GM18909 (cell line): Measurements from ENCODE around the gene ITPR2.
"Not testable (repeated sequence)": the region's sequence is repeated elsewhere in the genome, so short reads cannot be mapped to it uniquely, and the experiment has no call there.

Experiments used
- ATAC-seq: cut with Tn5 transposase; IDR thresholded peaks from one replicate; pipeline ENCODE4 v1.9.1; 2021; ENCODE audit warnings: mild to moderate bottlenecking; ENCODE audit not compliant: unreplicated experiment, poor library complexity

ITPR2 gene

DNA sequence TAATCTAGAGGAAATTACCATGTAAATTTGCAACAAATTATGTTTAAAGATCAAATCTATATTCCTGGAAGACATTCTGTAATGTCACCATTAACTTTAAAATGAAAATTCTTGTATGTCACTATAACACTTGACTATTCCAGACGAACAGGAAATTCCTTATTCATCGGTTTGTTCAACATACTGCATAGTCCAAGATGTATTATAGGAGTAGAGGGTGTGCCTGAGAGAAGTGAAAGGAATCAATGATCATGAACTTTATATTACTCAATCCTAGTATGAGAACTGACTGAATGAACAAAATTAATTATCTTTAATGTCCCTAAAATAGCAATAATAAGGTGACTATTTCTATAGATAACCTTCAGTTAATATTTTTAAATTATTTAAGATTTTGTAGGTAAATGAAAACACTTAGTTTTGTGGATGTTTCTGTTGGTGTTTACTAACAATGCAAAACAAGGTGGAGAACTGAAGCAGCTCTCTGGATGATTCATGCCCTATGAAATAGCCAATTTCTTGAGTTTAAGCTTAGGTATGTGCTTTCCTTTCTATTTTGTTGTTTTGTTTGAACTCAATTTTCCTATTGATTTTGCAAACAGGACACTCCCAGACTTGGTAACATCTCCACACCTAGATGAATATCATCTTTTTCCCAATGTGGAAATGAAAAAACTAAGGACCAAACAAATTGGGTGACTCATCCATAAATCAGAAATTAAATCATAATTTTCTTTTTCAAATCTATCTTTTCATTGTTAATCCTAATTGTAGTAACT lies 18.2 kb upstream of the ITPR2 start:
- ATAC-seq: no peak

DNA sequence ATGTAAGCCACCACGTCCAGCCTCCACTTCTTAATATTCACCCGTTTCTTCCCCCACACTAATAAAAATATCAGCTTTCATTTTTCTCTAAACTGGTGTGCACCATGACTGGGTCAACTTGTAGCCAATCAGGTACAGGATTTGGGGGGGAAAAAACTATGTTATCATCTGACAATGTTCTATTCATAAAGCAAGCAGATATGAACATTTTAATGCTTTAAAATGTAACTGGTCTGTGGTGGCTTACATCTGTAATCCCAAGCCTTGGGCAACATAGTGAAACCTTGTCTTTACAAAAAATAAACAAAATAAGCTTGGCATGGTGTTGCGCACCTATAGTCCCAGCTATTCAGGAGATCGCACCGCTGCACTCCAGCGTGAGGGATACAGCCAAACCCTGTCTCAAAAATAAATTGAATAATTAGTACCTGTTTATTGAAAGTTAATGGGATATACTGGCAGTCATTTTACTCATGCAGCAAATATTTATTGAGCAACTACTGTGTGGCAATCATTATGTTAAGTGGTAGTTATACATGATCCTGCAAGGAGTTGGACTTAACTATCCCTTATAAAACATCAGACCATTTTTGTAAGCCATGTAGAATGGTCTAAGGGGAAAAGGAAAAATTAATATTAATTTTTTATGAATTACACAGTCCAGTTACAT lies 15.3 kb upstream of the ITPR2 start:
- ATAC-seq: no peak

DNA sequence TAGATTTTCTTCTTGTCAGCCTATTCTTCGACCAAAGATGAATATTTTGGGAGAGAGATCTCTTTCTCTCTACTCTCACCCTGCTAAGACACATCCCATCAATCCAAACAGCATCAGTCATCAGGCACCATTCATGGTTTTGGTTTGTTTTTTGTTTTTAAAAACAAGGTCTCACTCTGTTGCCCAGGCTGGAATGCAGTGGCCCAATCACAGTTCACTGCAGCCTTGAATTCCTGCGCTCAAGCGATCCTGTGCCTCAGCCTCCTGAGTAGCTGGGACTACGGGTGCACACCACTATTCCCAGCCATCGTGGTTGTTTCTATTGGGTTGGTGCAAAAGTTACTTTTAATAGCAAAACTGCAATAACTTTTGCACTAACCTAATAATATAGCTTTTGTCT lies 14.4 kb upstream of the ITPR2 start:
- ATAC-seq: no peak

DNA sequence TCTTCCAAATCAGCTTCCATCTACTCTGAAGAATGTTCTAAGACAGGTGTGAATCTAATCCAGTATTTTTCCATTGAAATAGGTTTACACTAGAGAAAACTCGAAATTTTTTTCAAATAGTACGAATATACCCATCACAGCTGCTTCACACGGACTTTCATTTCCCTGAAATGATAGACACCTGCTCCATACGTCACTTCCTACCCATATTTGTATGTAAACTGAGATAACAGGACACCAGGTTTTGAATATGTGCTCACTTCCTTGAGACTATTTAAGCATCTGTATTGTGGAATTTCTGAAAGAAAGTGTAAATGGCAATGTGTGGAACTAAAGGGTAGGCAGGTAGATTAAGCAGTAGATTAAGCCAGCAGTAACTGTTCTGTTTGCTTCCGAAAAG lies 13.4 kb upstream of the ITPR2 start:
- no peak for ATAC-seq

DNA sequence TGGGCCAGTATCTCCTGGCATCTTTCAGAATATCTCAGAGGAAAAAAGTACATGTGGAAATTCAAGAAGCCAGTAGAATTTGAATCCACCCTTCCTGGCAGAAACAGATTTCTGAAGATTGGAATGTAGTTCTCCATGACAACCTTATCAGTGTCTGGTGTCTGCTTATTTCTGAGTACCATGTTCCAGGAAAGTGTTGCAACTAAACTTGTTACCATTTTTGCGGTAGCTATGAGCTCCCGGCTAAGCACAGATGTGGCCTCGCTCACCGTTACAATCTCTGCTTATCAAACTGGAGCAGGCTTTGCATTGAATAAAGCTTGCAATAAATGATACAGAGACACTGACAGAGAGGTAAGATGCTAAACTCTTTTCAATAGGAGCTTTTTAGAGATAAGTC lies 13.0 kb upstream of the ITPR2 start:
- ATAC-seq: no peak

DNA sequence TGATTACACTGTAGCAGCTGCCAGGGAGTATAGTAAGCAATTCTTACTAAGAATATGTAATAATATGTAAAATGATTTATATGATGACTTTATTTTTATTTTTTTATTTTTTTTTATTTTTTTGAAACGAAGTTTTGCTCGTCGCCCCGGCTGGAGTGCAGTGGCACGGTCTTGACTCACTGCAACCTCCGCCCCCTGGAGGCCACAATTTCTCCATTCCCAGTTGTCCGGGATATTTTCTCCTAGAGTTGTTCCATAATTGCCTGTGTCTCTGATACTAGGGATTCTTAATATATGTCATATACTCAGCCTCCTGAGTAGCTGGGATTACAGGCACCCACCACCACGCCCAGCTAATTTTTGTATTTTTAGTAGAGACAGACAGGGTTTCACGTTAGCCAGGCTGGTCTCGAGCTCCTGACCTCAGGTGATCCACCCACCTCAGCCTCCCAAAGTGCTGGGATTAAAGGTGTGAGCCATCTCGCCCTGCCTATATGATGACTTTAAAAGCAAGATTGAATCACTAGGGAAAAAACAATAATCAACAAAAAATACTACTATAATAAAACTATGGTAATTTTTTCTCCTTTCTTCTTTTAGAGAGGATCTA lies 12.2 kb upstream of the ITPR2 start:
- no peak for ATAC-seq

DNA sequence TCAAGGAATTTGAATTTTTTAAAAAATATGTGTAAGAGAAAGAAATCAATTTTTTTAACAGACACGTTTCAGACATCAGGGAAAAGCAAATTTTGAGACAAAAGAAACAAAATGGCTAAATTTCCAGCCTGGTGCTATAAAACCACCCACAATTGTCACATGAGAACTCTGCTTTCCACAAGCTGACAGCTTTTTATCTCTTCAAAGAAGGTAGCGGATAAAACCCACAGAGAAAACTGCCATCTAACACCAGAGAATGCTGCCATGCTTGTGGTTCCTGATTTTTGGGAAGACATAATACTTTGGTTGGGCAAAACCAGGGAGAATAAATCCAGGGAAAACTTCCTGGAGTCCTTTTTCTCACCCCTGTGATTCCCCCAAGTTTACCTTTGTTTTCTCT lies 10.3 kb upstream of the ITPR2 start:
- ATAC-seq: no peak

DNA sequence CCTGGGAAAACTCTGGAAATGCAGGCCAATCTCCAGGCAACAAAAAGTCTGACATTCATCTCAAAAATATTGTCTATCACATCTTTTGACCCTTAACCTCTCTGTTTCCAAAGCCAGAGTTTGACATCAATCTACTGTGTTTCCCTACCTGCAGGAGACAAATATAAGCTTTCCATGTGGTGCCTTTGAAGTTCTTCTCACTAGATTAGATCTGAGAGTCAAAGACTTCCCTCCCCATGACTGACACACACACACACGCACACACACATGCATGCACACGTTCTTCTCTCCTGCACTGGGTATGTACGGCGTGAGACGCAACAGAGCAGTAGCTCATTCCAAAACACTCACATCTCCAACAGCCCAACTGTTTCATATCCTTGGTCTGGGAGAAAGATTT lies 8.1 kb upstream of the ITPR2 start:
- ATAC-seq: no peak

DNA sequence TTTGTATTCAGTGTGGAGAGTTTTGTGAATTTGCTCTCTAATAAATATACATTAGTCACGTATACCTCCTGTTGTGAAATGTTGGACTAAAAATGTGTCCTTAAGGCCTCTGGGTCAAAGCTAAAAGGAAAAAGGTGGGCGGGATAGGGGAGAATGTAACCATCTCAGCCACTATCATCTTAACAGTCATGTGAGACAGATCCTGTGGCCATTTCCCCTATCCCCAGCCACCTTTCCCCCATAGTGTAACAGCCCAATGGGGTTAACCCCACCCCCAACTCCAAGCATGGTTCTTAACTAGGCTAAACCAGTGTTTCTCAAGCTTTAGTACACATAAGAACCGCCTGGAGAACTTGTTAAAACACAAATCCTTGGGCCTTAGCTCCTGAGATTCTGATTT lies 6.5 kb upstream of the ITPR2 start:
- no peak for ATAC-seq

DNA sequence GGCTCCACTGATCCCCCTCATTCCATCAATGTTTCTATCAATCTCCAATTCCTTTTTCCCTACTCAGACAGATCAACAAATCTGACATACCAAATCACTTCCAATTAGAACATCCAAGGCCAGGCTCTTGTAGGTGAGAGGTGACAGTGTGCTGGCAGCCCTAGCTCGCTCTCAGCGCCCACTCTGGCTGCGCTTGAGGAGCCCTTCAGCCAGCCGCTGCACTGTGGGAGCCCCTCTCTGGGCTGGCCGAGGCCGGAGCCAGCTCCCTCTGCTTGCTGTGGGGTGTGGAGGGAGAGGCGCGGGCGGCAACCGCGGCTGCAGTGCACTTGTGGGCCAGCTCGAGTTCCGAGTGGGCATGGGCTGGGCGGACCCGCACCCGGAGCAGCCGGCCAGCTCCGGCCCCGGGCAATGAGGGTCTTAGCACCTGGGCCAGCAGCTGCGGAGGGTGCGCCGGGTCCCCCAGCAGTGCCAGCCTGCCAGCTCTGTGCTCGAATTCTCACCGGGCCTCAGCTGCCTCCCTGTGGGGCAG lies 6.0 kb upstream of the ITPR2 start:
- ATAC-seq: no peak

DNA sequence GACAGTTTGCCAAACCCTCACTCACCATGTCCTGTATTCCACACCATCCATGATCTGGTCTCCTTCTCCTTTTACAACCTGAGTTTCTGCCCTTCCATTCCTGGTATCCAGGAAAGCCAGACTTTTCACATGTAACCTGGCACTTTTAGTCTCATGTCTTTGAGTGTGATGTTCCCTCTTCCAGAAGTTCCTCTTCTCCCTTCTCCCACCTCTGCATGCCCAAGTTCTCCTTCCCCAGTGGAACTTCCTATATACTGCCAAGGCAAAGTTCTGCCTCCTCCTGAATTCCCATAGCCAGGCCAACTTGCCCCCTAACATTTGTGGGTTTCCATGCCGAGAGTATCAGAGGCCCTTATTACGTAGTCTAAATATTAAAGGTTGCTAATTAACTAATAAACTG lies 3.2 kb upstream of the ITPR2 start:
- ATAC-seq: no peak

DNA sequence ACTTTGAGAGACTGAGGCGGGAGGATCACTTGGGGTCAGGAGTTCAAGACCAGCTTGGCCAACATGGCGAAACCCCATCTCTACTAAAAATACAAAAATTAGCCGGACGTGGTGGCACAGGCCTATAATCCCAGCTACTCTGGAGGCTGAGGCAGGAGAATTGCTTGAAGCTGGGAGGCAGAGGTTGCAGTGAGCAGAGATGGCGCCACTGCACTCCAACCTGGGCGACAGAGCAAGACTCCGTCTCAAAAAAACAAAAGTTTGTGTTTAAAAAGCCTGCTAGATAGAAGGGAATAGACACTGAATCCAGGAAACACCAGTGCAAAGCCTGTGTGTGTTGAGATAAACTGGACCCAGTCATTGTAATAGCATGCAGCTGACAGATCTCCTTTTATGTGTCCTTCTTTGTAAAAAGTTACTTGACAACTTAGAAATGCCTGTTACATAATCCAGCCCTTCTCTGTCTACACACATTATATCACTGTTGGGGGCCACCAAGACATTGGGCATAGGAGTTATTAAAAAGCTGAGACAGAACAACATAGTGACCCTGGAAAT lies 1.6 kb upstream of the ITPR2 start:
- ATAC-seq: not testable (repeated sequence)

DNA sequence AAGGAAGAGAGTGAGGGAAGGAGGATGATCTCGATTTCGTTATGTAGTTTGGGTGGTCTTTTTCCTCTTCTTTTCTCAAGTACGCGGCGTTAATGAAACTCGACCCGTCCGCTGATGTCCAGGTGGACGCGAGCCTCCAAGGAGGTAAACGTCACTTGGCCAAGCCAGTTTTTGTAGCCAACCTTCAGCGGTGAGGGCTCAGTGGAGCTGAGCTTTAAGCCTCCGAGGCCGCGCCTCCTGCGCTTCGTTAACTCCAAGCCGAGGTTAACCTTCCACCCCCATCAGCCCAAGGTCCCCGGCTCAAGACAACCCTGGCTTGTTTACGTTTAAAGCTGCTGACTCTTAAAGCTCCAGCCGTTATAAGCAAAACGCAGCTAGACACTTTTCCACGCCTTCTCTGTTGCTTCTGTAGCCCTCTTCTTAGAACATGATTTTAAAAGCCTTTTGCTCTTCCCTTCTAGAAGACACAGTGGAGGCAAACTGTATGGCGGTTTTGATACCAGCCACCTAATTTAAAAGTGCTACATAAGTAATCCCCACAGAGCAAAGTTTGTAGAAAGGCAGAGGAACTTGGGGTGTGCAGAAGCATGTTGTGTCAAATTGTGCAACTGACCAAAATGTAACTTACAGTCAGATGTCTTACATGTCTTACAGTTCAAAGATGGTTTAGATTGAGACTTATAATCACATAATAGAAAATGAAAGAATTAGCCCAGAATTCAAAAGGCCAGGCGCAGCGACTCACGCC lies 923 bp upstream of the ITPR2 start:
- ATAC-seq: peak; percentile 28

DNA sequence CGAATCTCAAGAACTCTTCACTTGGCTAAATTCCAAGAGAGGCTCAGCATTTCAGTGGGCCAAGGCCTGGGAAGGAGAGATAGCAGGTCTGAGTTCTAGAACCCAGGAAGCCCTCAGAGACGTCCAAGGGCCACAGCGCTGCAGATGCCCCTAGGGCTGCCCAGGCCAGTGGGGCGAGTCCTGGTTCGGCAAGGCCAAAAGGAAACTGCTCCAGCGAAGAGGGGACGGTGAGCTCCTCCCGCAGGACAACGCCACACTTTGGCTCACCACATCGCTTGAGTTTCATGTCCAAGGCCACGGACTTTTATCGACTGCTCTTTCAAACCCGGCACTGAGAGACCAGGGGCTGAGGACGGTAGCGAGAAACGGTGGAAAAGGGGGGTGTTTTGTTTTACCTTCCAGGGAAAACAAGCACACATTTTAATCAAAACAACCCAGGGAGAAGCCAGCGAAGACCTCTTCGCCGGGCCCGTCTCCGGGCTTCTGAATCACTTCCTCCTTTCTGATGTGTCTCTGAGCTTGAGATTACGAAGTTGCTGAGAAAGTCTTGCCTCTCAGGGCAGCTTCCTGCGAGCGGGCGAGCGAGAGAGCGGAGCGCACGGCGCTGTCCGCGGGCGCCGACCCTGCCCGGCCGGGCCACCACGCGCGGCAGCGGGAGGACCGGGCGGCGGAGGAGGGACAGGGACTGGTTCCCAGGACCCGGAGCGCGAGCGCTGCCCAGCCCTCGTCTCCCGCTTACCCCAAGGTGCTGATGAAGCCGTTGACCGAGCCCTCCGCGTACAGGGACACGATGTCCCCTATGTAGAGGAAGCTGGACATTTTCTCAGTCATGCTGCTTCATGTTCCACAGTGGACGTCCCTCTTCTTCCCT lies 808 bp downstream of the ITPR2 start:
- ATAC-seq: peak; percentile 48

DNA sequence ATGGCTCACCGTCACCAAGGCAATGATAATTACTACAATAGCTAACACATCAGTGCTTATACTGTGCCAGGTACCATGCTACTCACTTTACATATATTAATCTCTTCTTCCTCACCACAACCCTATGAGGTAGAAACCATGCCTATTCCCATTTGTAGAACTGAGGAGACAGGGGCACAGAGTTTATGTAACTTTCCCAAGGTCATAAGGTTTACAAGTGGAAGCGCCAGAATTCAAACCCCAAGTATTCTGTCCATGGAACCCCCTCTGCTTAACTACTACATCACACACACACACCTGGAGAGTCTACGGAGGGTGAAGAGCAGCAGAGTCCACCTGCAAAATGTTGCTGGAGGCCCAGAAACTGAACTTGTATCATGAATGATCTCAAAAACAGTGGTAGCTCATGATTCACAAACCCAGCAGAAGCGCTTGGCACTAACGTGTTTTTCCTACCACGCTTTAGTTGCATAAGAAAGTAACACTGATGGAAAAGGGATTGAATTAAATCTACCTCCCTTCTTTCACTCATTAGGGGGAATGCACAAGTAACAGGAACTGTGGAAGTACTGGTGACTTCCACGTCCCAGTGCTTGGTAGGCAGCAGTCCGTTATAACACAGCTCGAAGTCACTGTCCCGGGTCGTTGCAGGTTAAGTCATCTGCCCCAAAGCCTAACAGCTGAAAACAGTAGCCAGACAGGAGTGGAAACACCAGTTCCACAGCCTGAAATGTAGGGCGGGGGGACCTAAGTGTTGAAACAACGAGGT lies 2.0 kb downstream of the ITPR2 start:
- no peak for ATAC-seq

DNA sequence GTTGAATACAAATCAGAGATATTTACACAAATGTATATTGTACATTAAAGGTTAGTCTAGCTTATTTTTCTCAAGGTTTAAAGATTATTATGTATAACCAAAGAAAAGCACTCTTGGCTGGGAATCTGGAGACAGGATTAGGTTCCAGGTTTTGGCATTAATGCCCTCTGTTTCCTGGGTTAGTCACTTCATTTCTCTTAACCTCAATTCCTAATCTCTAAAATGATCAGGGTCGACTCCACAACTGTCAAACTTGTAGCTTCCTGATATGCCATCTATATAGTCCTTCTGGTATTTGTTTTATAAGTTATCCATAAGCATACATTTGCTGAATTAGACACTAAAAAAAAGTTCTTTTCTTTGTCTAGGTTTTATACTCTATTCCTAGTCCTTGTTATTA lies 2.6 kb downstream of the ITPR2 start:
- no peak for ATAC-seq

DNA sequence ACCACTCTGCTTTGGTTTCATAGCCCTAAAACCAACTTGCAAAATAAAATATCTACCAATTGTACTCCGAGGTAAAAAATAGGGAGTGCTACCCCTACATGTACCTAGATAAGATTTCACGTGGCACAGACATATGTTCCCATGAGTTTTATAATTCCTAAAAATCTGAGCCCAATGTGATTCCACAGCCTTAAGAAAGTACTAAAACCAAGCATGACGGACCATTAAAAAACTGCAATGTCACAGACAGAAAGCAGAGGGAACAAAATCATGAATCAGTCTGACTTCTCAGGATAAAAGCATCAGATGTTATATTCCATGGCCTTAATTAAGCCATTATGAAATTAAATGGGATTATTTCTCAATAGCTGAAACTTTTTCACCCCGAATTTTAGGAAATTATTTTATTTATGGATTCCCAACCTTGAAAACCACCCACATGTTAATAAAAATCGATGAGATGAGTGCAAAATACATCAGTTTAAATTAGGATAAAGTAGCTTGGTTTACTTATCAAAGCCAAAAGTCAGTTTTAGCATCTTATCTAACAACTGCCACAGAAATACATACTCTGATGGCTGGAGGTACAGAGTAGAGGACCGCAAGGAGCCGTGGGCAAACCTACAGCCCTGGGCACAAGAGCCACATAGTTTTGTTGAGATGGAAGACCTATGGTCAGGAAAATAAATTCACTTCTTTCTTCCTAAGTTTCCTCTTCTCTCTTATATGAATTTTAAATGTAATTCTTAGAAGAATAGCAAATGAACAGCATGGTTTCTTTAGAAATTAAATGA lies 4.5 kb downstream of the ITPR2 start:
- no peak for ATAC-seq

DNA sequence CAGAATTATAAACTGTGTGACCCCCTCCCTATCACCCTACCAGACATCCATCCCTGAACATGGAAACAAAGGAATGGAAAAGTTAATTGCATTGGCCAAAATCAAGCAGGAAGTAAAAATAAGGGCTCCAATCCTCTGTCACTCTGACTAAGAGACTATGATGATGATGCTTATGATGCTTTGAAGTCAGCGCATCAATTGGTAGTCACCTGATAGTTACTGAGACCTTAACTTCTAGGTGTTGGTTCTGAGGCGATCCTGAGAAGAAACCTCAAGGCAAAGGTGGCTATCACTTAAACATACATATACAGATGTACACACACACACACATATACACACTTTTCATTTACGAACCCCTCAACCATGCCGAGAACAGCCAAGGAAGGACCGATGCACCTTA lies 6.6 kb downstream of the ITPR2 start:
- ATAC-seq: no peak
